Subcutaneous abdominal adipose tissue (tissue), 5 donors: ENCODE results near the gene RHNO1.

Source experiments
- H3K27ac ChIP-seq: one replicate; pipeline ENCODE4 v1.7.0; 2013; ENCODE audit warnings: low read depth, mild to moderate bottlenecking, inconsistent platforms, low read length, moderate library complexity
- H3K27me3 ChIP-seq, 5 donors: one replicate each; pipeline ENCODE4 v1.7.0; 2013; ENCODE audit warnings: low read length in 5 of 5, inconsistent platforms in 1 of 5; ENCODE audit not compliant: control insufficient read depth in 5 of 5, insufficient read depth in 4 of 5
- H3K36me3 ChIP-seq, 5 donors: one replicate each; pipeline ENCODE4 v1.7.0; 2013; ENCODE audit warnings: low read length in 5 of 5; ENCODE audit not compliant: control insufficient read depth in 5 of 5, insufficient read depth in 5 of 5
- H3K4me1 ChIP-seq, 5 donors: one replicate each; pipeline ENCODE4 v1.7.0; 2013; ENCODE audit warnings: low read length in 5 of 5, mild to moderate bottlenecking in 3 of 5, moderate library complexity in 1 of 5; ENCODE audit not compliant: control insufficient read depth in 5 of 5, insufficient read depth in 5 of 5
- H3K4me3 ChIP-seq, 5 donors: one replicate each; pipeline ENCODE4 v1.7.0; 2013; ENCODE audit warnings: low read length in 5 of 5, low read depth in 1 of 5
- H3K9ac ChIP-seq, 5 donors: one replicate each; pipeline ENCODE4 v1.7.0; 2013; ENCODE audit warnings: low read length in 5 of 5, mild to moderate bottlenecking in 4 of 5, moderate library complexity in 3 of 5
- H3K9me3 ChIP-seq, 5 donors: one replicate each; pipeline ENCODE4 v1.7.0; 2013; ENCODE audit warnings: low read length in 5 of 5; ENCODE audit not compliant: control insufficient read depth in 5 of 5
- donor health status: healthy.
- donor health status: healthy.
- donor health status: healthy.
- donor health status: healthy.
- donor health status: healthy.

RHNO1 gene

GRCh38 chr12:2841056-2841650, 35.9 kb upstream of the RHNO1 start:
- no peak overlapping the region for H3K4me3 ChIP-seq
- H3K27ac ChIP-seq: no peak overlapping the region
- peaks cover 0 to 14% (median 0%) of the 10 kb centered on the region in 5 donors for H3K4me1 ChIP-seq
- H3K27me3 ChIP-seq: peaks cover 0 to 2% (median 0%) of the 10 kb centered on the region in 5 donors
- H3K9ac ChIP-seq: no peak overlapping the region
- H3K9me3 ChIP-seq: no peaks in the 10 kb centered on the region
- peaks cover 0 to 36% (median 17%) of the 10 kb centered on the region in 5 donors for H3K36me3 ChIP-seq

- Histone ChIP-seq H3K36me3 (peaks cover 3 to 31% (median 16%) of the 10 kb centered on the region in 5 donors), H3K9ac (no peak overlapping the region), H3K4me3 (no peak overlapping the region), H3K9me3 (no peaks in the 10 kb centered on the region), H3K27me3 (no peaks in the 10 kb centered on the region), H3K27ac (no peak overlapping the region), H3K4me1 (peaks cover 0 to 14% (median 0%) of the 10 kb centered on the region in 5 donors)
Measured at GRCh38 chr12:2842948-2843347, 34.1 kb upstream of the RHNO1 start.

GRCh38 chr12:2844786-2845185, 32.2 kb upstream of the RHNO1 start:
- H3K4me1 ChIP-seq: peaks cover 0 to 18% (median 3%) of the 10 kb centered on the region in 5 donors
- H3K27me3 ChIP-seq: no peaks in the 10 kb centered on the region
- H3K4me3 ChIP-seq: no peak overlapping the region
- H3K9me3 ChIP-seq: no peaks in the 10 kb centered on the region
- no peak overlapping the region for H3K9ac ChIP-seq
- H3K27ac ChIP-seq: no peak overlapping the region
- H3K36me3 ChIP-seq: peaks cover 3 to 19% (median 11%) of the 10 kb centered on the region in 5 donors

GRCh38 chr12:2845280-2845679, 31.7 kb upstream of the RHNO1 start:
- Histone ChIP-seq H3K4me3 (no peak overlapping the region), H3K9me3 (no peaks in the 10 kb centered on the region), H3K4me1 (peaks cover 0 to 18% (median 3%) of the 10 kb centered on the region in 5 donors), H3K36me3 (peaks cover 3 to 17% (median 11%) of the 10 kb centered on the region in 5 donors), H3K27ac (no peak overlapping the region), H3K9ac (no peak overlapping the region), H3K27me3 (no peaks in the 10 kb centered on the region)

GRCh38 chr12:2851931-2852330, 25.1 kb upstream of the RHNO1 start:
- H3K4me1 ChIP-seq: peaks cover 0 to 5% (median 2%) of the 10 kb centered on the region in 5 donors
- H3K9ac ChIP-seq: no peak overlapping the region
- H3K27ac ChIP-seq: no peak overlapping the region
- H3K9me3 ChIP-seq: no peaks in the 10 kb centered on the region
- H3K4me3 ChIP-seq: no peak overlapping the region
- H3K36me3 ChIP-seq: peaks cover 0 to 3% (median 3%) of the 10 kb centered on the region in 5 donors
- no peaks in the 10 kb centered on the region for H3K27me3 ChIP-seq

DNA sequence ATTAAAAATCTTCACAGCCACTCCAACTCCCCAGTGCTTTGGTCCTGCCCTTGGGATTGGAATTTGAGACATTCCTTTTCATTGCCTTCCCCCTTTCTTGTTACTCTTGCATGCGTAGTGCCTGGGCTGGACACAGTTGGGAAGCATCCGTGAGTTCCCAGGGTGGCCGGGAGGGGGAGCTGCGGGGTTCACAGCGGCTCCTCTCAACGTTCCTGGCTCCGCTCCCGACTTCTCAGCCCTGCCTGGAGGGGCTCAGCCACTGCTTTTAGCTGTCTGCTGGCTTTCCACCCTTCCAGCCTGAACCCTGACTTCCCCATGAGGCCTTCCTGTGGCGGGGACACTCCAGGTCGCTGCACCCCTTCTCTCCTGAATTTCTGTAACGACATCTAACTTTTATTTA, 23.4 kb upstream of the RHNO1 start:
- Histone ChIP-seq H3K4me3 (no peak overlapping the region), H3K27ac (no peak overlapping the region), H3K27me3 (no peaks in the 10 kb centered on the region), H3K9me3 (no peaks in the 10 kb centered on the region), H3K36me3 (peaks cover 0 to 13% (median 9%) of the 10 kb centered on the region in 5 donors), H3K4me1 (peaks cover 0 to 5% (median 2%) of the 10 kb centered on the region in 5 donors), H3K9ac (no peak overlapping the region)

DNA sequence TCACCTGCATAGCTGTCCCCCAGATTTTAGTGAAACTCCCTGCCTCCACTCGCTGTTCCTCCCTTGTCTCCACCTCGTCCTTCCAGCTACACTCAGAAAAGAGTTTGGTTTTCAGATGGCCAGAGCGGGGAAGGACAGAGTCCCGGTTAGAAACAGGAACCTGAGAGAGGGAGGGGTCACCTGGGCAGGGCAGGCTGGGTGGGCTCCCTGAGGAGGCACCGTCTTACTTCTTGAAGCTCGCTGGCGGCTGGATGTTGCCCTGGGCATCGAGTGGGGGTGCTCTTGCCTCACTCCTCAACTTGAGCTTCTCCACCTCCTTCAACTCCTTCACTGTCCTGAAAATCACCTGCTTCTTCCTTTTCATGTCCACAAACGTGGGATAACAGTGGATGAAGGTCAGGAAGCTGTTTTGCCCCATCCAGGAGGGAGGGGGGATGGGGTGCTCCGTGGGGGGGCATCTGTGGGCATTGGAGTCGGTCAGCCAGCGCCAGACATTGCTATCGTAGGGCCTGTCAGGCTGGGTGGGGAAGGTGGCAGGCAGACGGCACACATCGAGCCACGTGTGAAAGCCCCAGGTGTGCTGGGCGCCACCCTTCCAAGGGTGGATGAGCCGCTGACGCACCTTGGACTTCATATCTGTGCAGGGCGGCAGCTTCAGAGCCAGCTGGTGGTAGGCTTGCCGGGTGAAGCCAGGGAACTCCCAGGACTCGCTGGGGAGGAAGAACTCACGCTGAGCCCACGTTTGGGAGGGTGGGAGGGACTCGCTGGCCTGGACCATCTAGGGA, 22.2 kb upstream of the RHNO1 start:
- Histone ChIP-seq H3K36me3 (peaks cover 3 to 14% (median 9%) of the 10 kb centered on the region in 5 donors), H3K27ac (no peak overlapping the region), H3K4me1 (peaks cover 0 to 2% (median 0%) of the 10 kb centered on the region in 5 donors), H3K4me3 (no peak overlapping the region), H3K27me3 (no peaks in the 10 kb centered on the region), H3K9me3 (no peaks in the 10 kb centered on the region), H3K9ac (no peak overlapping the region)

DNA sequence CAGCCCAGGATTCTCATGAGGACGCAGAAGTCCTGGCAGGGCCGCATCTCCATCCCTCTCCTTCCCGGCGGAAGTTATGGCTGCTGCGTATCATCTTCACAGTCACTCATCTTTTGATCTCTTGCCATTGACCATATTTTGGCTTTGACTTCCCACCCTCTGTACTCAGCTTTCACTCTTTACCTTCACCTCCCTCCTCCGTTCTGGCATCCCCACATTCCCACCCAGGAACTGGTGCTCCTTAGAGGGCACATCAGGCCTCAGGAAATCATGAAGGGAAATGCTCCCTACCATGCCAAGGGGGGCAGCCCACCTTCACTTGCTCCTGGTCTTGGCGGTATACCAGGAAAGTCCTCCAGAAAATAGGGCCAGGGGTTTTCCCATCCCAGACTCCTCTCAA, 21.5 kb upstream of the RHNO1 start:
- Histone ChIP-seq H3K4me3 (no peak overlapping the region), H3K27ac (no peak overlapping the region), H3K4me1 (no peaks in the 10 kb centered on the region), H3K27me3 (no peaks in the 10 kb centered on the region), H3K9ac (no peak overlapping the region), H3K9me3 (no peaks in the 10 kb centered on the region), H3K36me3 (peaks cover 3 to 14% (median 9%) of the 10 kb centered on the region in 5 donors)

GRCh38 chr12:2856051-2856450, 21.0 kb upstream of the RHNO1 start:
- H3K4me3 ChIP-seq: no peak overlapping the region
- no peak overlapping the region for H3K27ac ChIP-seq
- H3K4me1 ChIP-seq: no peaks in the 10 kb centered on the region
- no peaks in the 10 kb centered on the region for H3K27me3 ChIP-seq
- H3K9ac ChIP-seq: no peak overlapping the region
- H3K36me3 ChIP-seq: peaks cover 3 to 14% (median 9%) of the 10 kb centered on the region in 5 donors
- H3K9me3 ChIP-seq: no peaks in the 10 kb centered on the region

GRCh38 chr12:2857021-2857431, 20.0 kb upstream of the RHNO1 start, which contains the start of gene TEX52:
TEX52 (minus strand) TSS chr12:2857039; CDS start chr12:2857026, 13 bp downstream.
- Histone ChIP-seq H3K4me1 (no peaks in the 10 kb centered on the region), H3K36me3 (peaks cover 3 to 14% (median 9%) of the 10 kb centered on the region in 5 donors), H3K4me3 (no peak within 1 kb of the TSS), H3K9ac (no peak within 1 kb of the TSS), H3K27ac (no peak within 1 kb of the TSS), H3K27me3 (no peaks in the 10 kb centered on the region), H3K9me3 (no peaks in the 10 kb centered on the region)
